HL-60 (cell line): ENCODE results near the gene ONECUT1.

Experiments
- CTCF ChIP-seq: IDR thresholded peaks from one replicate; pipeline ENCODE4 v1.5.1; 2011; ENCODE audit warnings: low read length, control low read depth, inconsistent platforms; ENCODE audit not compliant: insufficient read depth
- SPI1 ChIP-seq: IDR thresholded peaks from 2 replicates; pipeline ENCODE4 v1.6.1; 2012; ENCODE audit warnings: low read depth, mild to moderate bottlenecking, borderline replicate concordance

GRCh38 chr15:52797625-52798501 lies 7.7 kb upstream of the ONECUT1 start:
- TF ChIP-seq CTCF (no peak), SPI1 (no peak)
